HT-29 (cell line): ENCODE data around the gene OBSCN. TPM values are rescaled to one million over a fixed set of nuclear protein-coding genes. Genes with fewer than 3 reads are reported as not detected.

ENCODE experiments used
- DNase-seq: peaks from one replicate; pipeline ENCODE4 v3.0.0-alpha.2; 2015; ENCODE audit warnings: low spot score
- total RNA-seq: library from RNA; depleted of rRNA; stranded (reverse); fragments of >200 nt; shearing (Covaris generic); gene quantifications from 2 replicates; pipeline ENCODE4 v1.2.3, GENCODE V29; 2014

Gene OBSCN
- total RNA-seq, 1 experiment from 2014 or later, result 16.7 TPM

GRCh38 chr1:228304766-228305395 lies 97.0 kb downstream of the OBSCN start:
- DNase-seq, result no peak

- DNase-seq, result no peak
Observed at GRCh38 chr1:228305721-228306152, 97.9 kb downstream of the OBSCN start.

GRCh38 chr1:228306275-228307217 lies 98.7 kb downstream of the OBSCN start:
- DNase-seq, result no peak

- no peak for DNase-seq
Observed at GRCh38 chr1:228307218-228308023, 99.6 kb downstream of the OBSCN start.

- no peak for DNase-seq
Observed at GRCh38 chr1:228308085-228308601, 100.3 kb downstream of the OBSCN start.

GRCh38 chr1:228308628-228309325 lies 100.9 kb downstream of the OBSCN start:
- DNase-seq, result peak; percentile 32

- DNase-seq, result no peak
Observed at GRCh38 chr1:228309326-228310067, 101.7 kb downstream of the OBSCN start.

GRCh38 chr1:228310162-228310792 lies 102.4 kb downstream of the OBSCN start:
- no peak for DNase-seq

- no peak for DNase-seq
Observed at GRCh38 chr1:228311091-228311490, 103.2 kb downstream of the OBSCN start.

- no peak for DNase-seq
Observed at GRCh38 chr1:228312136-228312764, 104.4 kb downstream of the OBSCN start.

GRCh38 chr1:228313536-228314277 lies 105.9 kb downstream of the OBSCN start:
- DNase-seq, result no peak

GRCh38 chr1:228314315-228314657 lies 106.4 kb downstream of the OBSCN start:
- DNase-seq, result no peak

GRCh38 chr1:228314658-228315483 lies 107.0 kb downstream of the OBSCN start:
- no peak for DNase-seq

- no peak for DNase-seq
Observed at GRCh38 chr1:228315484-228315944, 107.7 kb downstream of the OBSCN start.

GRCh38 chr1:228315945-228316588 lies 108.2 kb downstream of the OBSCN start:
- DNase-seq, result no peak

- DNase-seq, result no peak
Observed at GRCh38 chr1:228316589-228317387, 108.9 kb downstream of the OBSCN start.
